ENCODE data around the gene MTM1.
A peak's percentile ranks its signal among the peaks of the same experiment; 100 is the strongest.

MTM1 gene

DNA sequence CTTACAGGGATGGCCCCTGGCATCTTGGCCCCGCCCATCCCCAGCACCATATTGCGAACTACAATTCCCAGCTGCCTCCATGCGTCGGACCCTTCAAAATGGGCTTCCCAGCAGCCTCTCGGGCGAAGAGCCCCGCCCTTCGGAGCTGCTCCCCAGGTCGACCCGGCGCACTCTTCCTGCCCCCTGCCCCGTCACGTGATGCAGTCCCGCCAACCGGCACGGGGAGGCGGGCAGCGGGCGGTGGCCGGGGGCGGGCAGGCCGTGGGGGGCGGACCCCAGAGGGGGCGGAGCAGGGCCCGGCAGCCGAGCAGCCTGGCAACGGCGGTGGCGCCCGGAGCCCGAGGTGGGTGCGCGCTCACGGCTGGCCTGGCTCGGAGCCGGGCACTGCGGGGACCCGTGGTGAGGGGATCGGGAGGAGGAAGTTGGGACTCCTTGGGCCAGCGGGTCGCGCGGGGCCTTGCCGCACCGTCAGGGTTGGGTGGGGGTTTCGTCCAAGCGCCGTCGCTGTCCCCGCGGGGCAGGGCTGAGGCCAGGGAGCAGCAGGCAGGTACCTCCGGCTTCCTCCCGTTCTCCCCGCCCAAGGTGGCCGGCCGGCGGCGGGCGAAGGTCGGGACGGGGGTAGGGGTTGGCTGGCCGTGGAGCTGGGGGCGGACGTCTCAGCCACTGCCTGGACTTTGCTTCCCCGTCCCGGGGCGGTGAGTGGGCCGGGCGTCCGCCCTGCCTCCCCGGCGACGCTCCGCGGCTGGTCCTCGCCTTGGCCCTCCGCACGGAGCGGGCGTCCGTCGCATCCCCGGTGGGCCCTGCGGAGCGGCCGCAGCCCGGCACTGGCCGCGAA, at the start of gene MTM1:
MTM1 (plus strand) TSS at position 302 of the 835 bp plus-strand sequence. CDS start 23,994 bp downstream, outside the sequence.
- Histone ChIP-seq H3K36me3 (ENCODE audit: control insufficient read depth in 1 of 2, insufficient read depth in 2 of 2, low read length in 2 of 2) (no peaks in the 10 kb centered on the region), H3K9me3 (ENCODE audit: control insufficient read depth in 1 of 2, low read length in 2 of 2) (no peaks in the 10 kb centered on the region), H3K4me1 (ENCODE audit: control insufficient read depth in 1 of 2, insufficient read depth in 2 of 2, low read length in 2 of 2) (peaks cover 5 to 20% of the 10 kb centered on the region in 2 donors), H3K27me3 (ENCODE audit: low read depth, low read length) (no peaks in the 10 kb centered on the region), H3K27ac (ENCODE audit: low read length) (peak within 1 kb of the TSS; percentile 84), H3K4me3 (ENCODE audit: low read depth in 1 of 2, low read length in 2 of 2) (peak within 1 kb of the TSS; percentile 59 to 72)

DNA sequence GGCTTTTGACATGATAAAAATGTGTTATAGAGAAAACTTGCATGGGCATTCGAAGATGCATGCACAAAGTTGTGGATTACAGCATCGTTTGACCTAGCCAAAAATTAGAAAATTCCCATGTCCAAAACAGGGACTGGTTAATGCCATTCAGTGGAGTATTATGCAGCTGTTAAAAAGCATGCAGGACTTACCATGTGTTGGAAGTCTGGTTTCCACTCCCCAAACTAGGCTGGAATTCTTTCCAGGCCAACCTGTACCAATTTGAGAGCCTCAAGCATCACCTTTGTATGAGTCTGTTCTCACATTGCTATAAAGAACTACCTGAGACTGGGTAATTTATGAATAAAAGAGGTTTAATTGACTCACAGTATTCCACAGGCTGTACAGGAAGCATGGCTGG, 45.9 kb upstream of the MTM1 start:
- Histone ChIP-seq H3K36me3 (ENCODE audit: control insufficient read depth in 1 of 2, insufficient read depth in 2 of 2, low read length in 2 of 2) (no peaks in the 10 kb centered on the region), H3K27ac (ENCODE audit: low read length) (no peak overlapping the region), H3K4me3 (ENCODE audit: low read depth in 1 of 2, low read length in 2 of 2) (no peak overlapping the region), H3K27me3 (ENCODE audit: low read depth, low read length) (no peaks in the 10 kb centered on the region), H3K4me1 (ENCODE audit: control insufficient read depth in 1 of 2, insufficient read depth in 2 of 2, low read length in 2 of 2) (peaks cover 0 to 9% of the 10 kb centered on the region in 2 donors), H3K9me3 (ENCODE audit: control insufficient read depth in 1 of 2, low read length in 2 of 2) (no peaks in the 10 kb centered on the region)

DNA sequence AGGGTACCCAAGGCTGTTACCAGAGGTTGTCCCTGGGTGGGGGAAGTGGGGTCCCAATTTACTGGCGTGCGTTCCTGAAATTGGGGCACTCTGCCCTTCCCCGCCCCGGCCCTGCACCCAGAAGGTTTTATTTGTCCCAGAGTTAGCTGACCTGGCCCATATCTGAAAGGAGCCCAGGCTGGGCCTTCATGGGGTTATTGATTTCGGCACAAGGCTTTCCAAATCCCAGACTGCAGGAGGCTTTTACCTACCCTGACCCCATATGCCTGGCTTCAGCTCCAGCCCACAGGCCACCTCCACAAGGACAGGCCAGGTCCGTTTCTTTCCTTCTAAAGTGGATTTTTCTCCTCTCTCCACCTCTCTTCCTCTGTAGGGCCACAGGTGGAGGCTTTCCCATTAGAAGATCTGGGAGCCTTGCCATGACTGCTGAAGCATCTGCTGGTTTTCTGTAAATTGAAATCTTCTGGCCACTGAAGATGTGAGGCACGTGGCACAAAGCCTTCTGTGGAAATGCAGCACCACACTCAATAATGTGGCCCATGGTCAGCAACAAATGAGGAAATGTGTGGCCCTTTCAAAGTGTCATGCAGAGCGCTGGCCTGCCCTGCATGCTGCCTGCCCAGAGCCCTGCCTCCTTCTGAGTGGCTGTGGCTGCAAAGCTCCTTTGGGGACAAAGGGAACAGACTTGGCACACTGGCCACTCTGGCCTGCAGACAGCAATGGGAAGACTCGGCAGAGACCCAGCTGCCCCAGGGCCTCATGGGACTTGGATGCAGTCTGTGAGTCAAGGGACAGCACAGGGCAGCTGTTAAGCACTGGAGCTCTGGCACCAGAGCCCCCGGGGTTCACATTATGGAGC, 43.1 kb upstream of the MTM1 start:
- H3K9me3 ChIP-seq (ENCODE audit: control insufficient read depth in 1 of 2, low read length in 2 of 2), result no peaks in the 10 kb centered on the region
- peaks cover 0 to 6% of the 10 kb centered on the region in 2 donors for H3K4me1 ChIP-seq (ENCODE audit: control insufficient read depth in 1 of 2, insufficient read depth in 2 of 2, low read length in 2 of 2)
- H3K27ac ChIP-seq (ENCODE audit: low read length), result no peak overlapping the region
- H3K27me3 ChIP-seq (ENCODE audit: low read depth, low read length), result no peaks in the 10 kb centered on the region
- no peak overlapping the region for H3K4me3 ChIP-seq (ENCODE audit: low read depth in 1 of 2, low read length in 2 of 2)
- H3K36me3 ChIP-seq (ENCODE audit: control insufficient read depth in 1 of 2, insufficient read depth in 2 of 2, low read length in 2 of 2), result no peaks in the 10 kb centered on the region

DNA sequence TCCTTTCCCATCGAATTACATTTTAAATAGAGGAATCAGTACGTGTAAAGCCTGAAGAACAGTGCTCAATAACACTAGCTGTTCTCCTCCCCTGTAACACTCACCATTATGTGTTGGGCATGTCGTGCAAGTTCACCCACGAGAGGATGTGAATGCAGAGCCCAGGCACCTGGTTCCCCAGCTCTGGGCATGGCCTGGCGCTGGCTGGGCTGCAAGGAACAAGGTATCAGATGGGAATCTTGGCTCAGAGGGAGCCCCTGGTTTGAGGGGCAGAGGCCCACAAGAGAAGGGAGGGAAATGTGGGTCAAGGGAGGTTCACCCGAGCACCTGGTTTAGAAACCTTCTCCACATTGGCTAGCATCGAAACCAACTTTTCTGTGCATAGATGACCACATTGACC, 41.7 kb upstream of the MTM1 start:
- peaks cover 0 to 6% of the 10 kb centered on the region in 2 donors for H3K4me1 ChIP-seq (ENCODE audit: control insufficient read depth in 1 of 2, insufficient read depth in 2 of 2, low read length in 2 of 2)
- H3K9me3 ChIP-seq (ENCODE audit: control insufficient read depth in 1 of 2, low read length in 2 of 2), result no peaks in the 10 kb centered on the region
- no peak overlapping the region for H3K27ac ChIP-seq (ENCODE audit: low read length)

DNA sequence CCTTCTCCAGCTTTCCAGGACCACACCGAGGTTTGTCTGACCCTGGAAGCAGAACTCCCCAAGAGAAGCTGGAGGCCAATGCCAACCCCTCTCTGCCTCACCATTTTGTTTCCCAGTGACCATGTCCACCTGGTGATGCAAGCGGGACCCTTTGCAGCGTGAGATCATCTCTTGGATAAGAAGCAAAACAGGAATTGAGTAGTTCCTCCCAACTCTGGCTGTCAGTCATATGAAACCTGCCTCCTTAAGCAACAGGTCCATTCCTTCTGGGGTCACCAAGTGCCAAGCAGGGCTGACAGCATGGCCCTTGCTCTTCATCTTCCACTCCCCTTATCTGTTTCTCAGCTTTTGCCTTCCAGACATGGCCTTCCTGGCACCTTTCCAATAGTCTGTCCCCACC, 41.3 kb upstream of the MTM1 start:
- peaks cover 0 to 6% of the 10 kb centered on the region in 2 donors for H3K4me1 ChIP-seq (ENCODE audit: control insufficient read depth in 1 of 2, insufficient read depth in 2 of 2, low read length in 2 of 2)
- no peak overlapping the region for H3K27ac ChIP-seq (ENCODE audit: low read length)
- H3K4me3 ChIP-seq (ENCODE audit: low read depth in 1 of 2, low read length in 2 of 2), result no peak overlapping the region
- H3K9me3 ChIP-seq (ENCODE audit: control insufficient read depth in 1 of 2, low read length in 2 of 2), result no peaks in the 10 kb centered on the region
- no peaks in the 10 kb centered on the region for H3K36me3 ChIP-seq (ENCODE audit: control insufficient read depth in 1 of 2, insufficient read depth in 2 of 2, low read length in 2 of 2)
- no peaks in the 10 kb centered on the region for H3K27me3 ChIP-seq (ENCODE audit: low read depth, low read length)

More for the DNA sequence above, 41.7 kb upstream of the MTM1 start:
- Histone ChIP-seq H3K4me3 (ENCODE audit: low read depth in 1 of 2, low read length in 2 of 2) (no peak overlapping the region), H3K36me3 (ENCODE audit: control insufficient read depth in 1 of 2, insufficient read depth in 2 of 2, low read length in 2 of 2) (no peaks in the 10 kb centered on the region), H3K27me3 (ENCODE audit: low read depth, low read length) (no peaks in the 10 kb centered on the region)

DNA sequence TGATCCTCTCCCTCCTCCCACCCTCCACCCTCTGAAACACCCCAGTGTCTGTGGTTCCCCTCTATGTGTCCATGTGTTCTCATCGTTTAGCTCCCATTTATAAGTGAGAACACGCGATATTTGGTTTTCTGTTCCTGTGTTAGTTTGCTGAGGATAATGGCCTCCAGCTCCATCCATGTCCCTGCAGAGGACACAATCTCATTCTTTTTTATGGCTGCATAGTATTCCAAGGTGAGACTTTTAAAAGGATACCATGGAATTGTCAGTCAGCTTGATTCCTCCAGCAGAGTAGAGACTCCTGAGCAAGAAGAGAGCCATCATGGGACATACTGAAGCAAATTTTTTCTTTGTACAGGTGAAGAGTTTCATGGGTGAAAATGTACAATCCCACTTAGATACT, 38.8 kb upstream of the MTM1 start:
- no peak overlapping the region for H3K4me3 ChIP-seq (ENCODE audit: low read depth in 1 of 2, low read length in 2 of 2)
- H3K27me3 ChIP-seq (ENCODE audit: low read depth, low read length), result no peaks in the 10 kb centered on the region
- H3K27ac ChIP-seq (ENCODE audit: low read length), result no peak overlapping the region
- H3K9me3 ChIP-seq (ENCODE audit: control insufficient read depth in 1 of 2, low read length in 2 of 2), result no peaks in the 10 kb centered on the region
- H3K4me1 ChIP-seq (ENCODE audit: control insufficient read depth in 1 of 2, insufficient read depth in 2 of 2, low read length in 2 of 2), result peaks cover 0 to 6% of the 10 kb centered on the region in 2 donors
- H3K36me3 ChIP-seq (ENCODE audit: control insufficient read depth in 1 of 2, insufficient read depth in 2 of 2, low read length in 2 of 2), result no peaks in the 10 kb centered on the region

DNA sequence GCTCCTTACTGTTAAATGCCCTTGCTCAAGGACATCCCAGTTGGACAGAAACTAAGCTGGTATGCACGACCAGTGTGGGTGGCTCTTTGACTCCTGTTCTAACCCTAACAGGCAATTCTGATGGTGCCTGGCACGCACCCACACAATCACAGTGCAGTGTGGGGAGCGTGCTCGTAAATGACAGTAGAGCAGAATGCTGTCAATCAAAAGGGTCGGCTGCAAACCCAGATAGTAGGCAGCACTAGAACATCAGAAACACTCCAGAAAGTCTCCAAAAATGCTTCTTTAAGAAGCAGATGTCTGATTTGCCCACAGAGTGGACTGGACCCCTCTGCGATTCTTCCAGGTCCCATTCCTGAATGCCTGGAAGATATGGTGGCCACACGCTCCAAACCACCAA, 37.6 kb upstream of the MTM1 start:
- no peaks in the 10 kb centered on the region for H3K4me1 ChIP-seq (ENCODE audit: control insufficient read depth in 1 of 2, insufficient read depth in 2 of 2, low read length in 2 of 2)
- no peaks in the 10 kb centered on the region for H3K27me3 ChIP-seq (ENCODE audit: low read depth, low read length)
- no peaks in the 10 kb centered on the region for H3K9me3 ChIP-seq (ENCODE audit: control insufficient read depth in 1 of 2, low read length in 2 of 2)
- no peaks in the 10 kb centered on the region for H3K36me3 ChIP-seq (ENCODE audit: control insufficient read depth in 1 of 2, insufficient read depth in 2 of 2, low read length in 2 of 2)
- no peak overlapping the region for H3K27ac ChIP-seq (ENCODE audit: low read length)
- no peak overlapping the region for H3K4me3 ChIP-seq (ENCODE audit: low read depth in 1 of 2, low read length in 2 of 2)

DNA sequence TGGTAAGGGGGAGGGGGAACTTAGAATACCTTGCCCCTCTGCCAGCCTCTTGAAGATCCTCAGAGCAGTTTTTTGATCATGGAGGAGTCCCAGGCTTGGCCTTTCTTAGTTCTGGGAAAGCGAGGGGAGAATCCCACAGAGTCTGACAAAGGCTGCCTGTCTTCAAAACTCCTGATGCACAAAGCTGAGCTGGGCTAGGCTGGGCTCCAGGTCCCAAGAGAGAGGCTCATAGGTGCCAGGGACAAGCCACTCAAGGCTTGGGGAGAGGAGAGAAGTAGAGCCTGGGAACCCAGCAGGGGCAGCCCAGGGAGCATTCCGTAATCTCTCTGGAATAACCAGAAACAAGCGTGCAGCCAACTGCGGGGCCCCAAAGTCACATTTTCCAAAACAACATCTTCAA, 37.0 kb upstream of the MTM1 start:
- Histone ChIP-seq H3K27me3 (ENCODE audit: low read depth, low read length) (no peaks in the 10 kb centered on the region), H3K4me3 (ENCODE audit: low read depth in 1 of 2, low read length in 2 of 2) (no peak overlapping the region), H3K27ac (ENCODE audit: low read length) (no peak overlapping the region), H3K4me1 (ENCODE audit: control insufficient read depth in 1 of 2, insufficient read depth in 2 of 2, low read length in 2 of 2) (no peaks in the 10 kb centered on the region), H3K36me3 (ENCODE audit: control insufficient read depth in 1 of 2, insufficient read depth in 2 of 2, low read length in 2 of 2) (no peaks in the 10 kb centered on the region), H3K9me3 (ENCODE audit: control insufficient read depth in 1 of 2, low read length in 2 of 2) (no peaks in the 10 kb centered on the region)

DNA sequence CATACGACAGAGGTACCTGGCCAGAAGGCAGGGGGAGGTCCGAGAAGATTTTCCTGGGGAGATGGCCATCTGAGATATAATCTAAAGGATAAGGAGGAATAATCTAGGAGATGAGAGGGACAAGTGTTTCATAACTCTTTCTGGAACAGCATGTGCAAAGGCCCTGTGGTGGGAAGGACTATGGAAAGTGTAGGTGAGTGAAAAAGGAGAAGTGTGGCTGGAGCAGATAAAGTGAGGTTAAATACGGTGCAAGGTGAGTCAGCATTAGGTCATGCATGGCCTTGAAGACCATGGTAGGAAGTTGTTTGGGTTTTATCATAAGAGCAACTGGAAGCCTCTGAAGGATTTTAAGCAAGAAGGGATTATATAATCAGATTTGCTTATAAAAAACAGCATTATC, 34.6 kb upstream of the MTM1 start:
- H3K4me3 ChIP-seq (ENCODE audit: low read depth in 1 of 2, low read length in 2 of 2), result no peak overlapping the region
- H3K4me1 ChIP-seq (ENCODE audit: control insufficient read depth in 1 of 2, insufficient read depth in 2 of 2, low read length in 2 of 2), result no peaks in the 10 kb centered on the region
- no peak overlapping the region for H3K27ac ChIP-seq (ENCODE audit: low read length)
- H3K27me3 ChIP-seq (ENCODE audit: low read depth, low read length), result no peaks in the 10 kb centered on the region
- H3K9me3 ChIP-seq (ENCODE audit: control insufficient read depth in 1 of 2, low read length in 2 of 2), result peaks cover 0 to 7% of the 10 kb centered on the region in 2 donors
- no peaks in the 10 kb centered on the region for H3K36me3 ChIP-seq (ENCODE audit: control insufficient read depth in 1 of 2, insufficient read depth in 2 of 2, low read length in 2 of 2)

DNA sequence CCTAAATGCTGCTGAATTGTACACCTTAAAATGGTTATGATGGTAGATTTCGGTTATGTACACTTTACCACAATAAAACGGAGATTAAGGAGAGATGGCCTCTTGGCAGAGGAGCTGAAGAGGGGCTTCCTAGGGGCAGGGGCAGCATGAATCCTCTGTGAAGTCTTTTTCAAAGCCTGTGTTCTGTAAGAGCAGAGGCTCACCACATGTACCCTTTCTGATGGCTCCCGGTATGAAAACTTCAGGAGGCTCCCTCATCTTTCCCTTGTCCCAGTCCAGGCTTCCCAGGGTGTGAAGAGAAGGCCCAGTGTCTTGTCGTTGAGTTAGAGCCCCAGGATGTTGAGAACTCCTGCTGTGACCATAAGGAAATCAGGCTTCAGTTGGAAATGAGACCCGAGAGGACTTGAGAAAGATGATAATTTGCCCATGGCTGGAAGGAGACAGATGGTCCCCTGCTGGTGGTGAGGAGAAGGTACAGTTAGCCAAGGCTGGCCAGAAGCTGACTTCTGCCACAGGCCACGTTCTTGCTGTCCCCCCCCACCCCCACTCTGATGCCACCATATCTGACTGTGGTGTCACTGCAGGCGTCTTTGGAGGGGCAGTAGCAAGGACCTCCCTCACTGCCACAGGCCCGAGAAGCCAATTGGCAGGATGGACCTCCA, 31.8 kb upstream of the MTM1 start:
- no peaks in the 10 kb centered on the region for H3K27me3 ChIP-seq (ENCODE audit: low read depth, low read length)
- no peak overlapping the region for H3K27ac ChIP-seq (ENCODE audit: low read length)
- peaks cover 0 to 7% of the 10 kb centered on the region in 2 donors for H3K9me3 ChIP-seq (ENCODE audit: control insufficient read depth in 1 of 2, low read length in 2 of 2)
- H3K4me3 ChIP-seq (ENCODE audit: low read depth in 1 of 2, low read length in 2 of 2), result no peak overlapping the region
- no peaks in the 10 kb centered on the region for H3K36me3 ChIP-seq (ENCODE audit: control insufficient read depth in 1 of 2, insufficient read depth in 2 of 2, low read length in 2 of 2)
- no peaks in the 10 kb centered on the region for H3K4me1 ChIP-seq (ENCODE audit: control insufficient read depth in 1 of 2, insufficient read depth in 2 of 2, low read length in 2 of 2)

DNA sequence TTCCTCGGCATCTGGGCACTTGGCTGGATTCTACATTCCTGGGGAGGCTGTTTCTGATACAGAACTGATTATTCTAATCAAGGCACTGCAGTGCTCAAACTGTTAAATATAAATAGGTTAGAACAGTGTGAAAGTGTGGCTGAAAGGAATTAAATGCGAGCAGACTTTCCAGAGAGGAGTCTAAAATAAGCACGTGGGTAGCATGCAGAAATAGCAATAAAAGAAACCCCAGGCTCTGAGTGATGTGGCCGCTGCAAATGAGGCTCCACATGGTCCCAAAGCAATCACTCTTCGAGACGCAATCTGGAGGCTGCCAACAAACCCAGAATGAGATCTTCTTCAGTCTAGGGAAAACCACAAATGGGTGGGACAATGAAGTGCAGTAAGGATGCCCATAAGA, 30.6 kb upstream of the MTM1 start:
- Histone ChIP-seq H3K9me3 (ENCODE audit: control insufficient read depth in 1 of 2, low read length in 2 of 2) (peaks cover 0 to 7% of the 10 kb centered on the region in 2 donors), H3K36me3 (ENCODE audit: control insufficient read depth in 1 of 2, insufficient read depth in 2 of 2, low read length in 2 of 2) (no peaks in the 10 kb centered on the region), H3K27ac (ENCODE audit: low read length) (no peak overlapping the region), H3K27me3 (ENCODE audit: low read depth, low read length) (no peaks in the 10 kb centered on the region), H3K4me3 (ENCODE audit: low read depth in 1 of 2, low read length in 2 of 2) (no peak overlapping the region), H3K4me1 (ENCODE audit: control insufficient read depth in 1 of 2, insufficient read depth in 2 of 2, low read length in 2 of 2) (no peaks in the 10 kb centered on the region)
